HEK293 (cell line): Measurements from ENCODE around the gene FAM193B.

Source experiments
- OVOL3 ChIP-seq: fragments of 450-650 bp; formaldehyde crosslinking; IDR thresholded peaks from 2 replicates; pipeline ENCODE4 v1.5.1; 2016; ENCODE audit warnings: missing biosample characterization, missing genetic modification characterization
- YY1 ChIP-seq: fragments of 450-650 bp; formaldehyde crosslinking; IDR thresholded peaks from 2 replicates; pipeline ENCODE4 v1.5.1; 2018; ENCODE audit warnings: missing biosample characterization, missing genetic modification characterization
- ZNF785 ChIP-seq: fragments of 450-650 bp; formaldehyde crosslinking; IDR thresholded peaks from 2 replicates; pipeline ENCODE4 v1.5.1; 2016; ENCODE audit warnings: missing biosample characterization, missing genetic modification characterization

- TF ChIP-seq OVOL3, result no peak
- TF ChIP-seq ZNF785 (tag by site-specific recombination), result no peak
- no peak for TF ChIP-seq YY1 (tag by site-specific recombination)
Measured at GRCh38 chr5:177590406-177590805, 36.0 kb upstream of the FAM193B start.
